ENCODE measurements around the gene GSAP.

Gene GSAP

DNA sequence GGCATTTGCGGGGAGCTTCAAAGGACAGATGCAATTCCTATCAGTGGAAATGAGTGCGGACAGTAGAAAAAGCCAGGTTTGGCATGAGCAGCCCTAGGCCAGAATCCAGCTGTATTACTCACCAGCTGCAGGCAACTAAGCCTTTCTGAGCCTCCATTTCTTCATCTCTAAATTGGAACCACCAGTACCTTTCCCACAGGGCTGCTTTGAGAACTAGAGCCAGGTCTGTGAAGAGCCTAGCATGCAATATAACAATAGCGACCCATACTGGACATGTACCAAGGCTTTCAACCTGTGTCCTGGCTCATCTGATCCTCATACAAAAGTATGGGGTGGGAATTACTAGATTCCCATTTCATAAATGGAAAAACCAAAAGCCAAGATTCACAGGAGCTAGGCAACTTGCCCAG is 101.0 kb downstream of the GSAP start:
- Histone ChIP-seq H3K4me2 (ENCODE audit: low read length) (no peak overlapping the region), H3K27ac (ENCODE audit: low read depth, low read length, poor library complexity, severe bottlenecking) (no peak overlapping the region)
- TF ChIP-seq EZH2 (IDR thresholded peaks at IDR 0.05; ENCODE audit: borderline replicate concordance, low read length), result no peak
- TF ChIP-seq, protein P1, sequence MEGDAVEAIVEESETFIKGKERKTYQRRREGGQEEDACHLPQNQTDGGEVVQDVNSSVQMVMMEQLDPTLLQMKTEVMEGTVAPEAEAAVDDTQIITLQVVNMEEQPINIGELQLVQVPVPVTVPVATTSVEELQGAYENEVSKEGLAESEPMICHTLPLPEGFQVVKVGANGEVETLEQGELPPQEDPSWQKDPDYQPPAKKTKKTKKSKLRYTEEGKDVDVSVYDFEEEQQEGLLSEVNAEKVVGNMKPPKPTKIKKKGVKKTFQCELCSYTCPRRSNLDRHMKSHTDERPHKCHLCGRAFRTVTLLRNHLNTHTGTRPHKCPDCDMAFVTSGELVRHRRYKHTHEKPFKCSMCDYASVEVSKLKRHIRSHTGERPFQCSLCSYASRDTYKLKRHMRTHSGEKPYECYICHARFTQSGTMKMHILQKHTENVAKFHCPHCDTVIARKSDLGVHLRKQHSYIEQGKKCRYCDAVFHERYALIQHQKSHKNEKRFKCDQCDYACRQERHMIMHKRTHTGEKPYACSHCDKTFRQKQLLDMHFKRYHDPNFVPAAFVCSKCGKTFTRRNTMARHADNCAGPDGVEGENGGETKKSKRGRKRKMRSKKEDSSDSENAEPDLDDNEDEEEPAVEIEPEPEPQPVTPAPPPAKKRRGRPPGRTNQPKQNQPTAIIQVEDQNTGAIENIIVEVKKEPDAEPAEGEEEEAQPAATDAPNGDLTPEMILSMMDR (IDR thresholded peaks at IDR 0.05; ENCODE audit: low read length), result no peak

DNA sequence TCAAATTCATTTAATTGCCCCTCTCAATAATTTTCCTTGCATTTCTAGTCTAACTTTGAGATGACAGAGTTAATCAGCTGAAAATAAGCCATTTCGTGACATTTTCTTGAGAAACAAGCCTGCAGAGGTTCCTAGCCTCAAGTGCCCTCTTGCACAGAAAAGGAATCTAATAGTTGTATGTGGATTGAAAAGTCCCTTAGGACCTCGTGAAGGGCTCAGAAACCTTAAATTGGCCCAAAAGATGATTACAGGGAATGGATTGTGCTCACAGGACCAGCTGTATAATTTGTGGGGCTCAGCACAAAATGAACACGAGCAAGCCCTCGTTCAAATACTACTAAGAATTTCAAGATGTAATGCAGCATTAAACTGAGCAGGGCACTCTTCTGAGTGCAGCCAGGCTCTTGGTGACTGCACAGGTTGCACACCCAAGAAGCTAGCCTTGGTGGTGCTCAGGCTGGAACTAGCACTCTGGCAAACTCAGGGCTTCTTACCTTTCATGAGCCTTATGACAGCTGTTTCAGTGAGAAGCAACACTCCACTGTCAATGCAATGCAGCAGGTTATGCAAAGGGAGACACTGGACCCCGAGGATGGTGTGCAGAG is 102.2 kb downstream of the GSAP start:
- TF ChIP-seq, protein P1 (IDR thresholded peaks at IDR 0.05; ENCODE audit: low read length), result no peak
- TF ChIP-seq EZH2 (IDR thresholded peaks at IDR 0.05; ENCODE audit: borderline replicate concordance, low read length), result no peak
- no peak overlapping the region for H3K4me2 ChIP-seq (ENCODE audit: low read length)

More for the DNA sequence above, 101.0 kb downstream of the GSAP start:
- Histone ChIP-seq H3K9ac (ENCODE audit: low read length) (no peak overlapping the region), H4K20me1 (ENCODE audit: insufficient read depth, low read length) (no peaks in the 10 kb centered on the region), H3K36me3 (ENCODE audit: insufficient read depth, low read length) (no peaks in the 10 kb centered on the region), H3K9me2 (ENCODE audit: low read depth, low read length) (no peaks in the 10 kb centered on the region), H3K4me1 (ENCODE audit: insufficient read depth, low read length, severe bottlenecking) (no peaks in the 10 kb centered on the region), H3K27me3 (ENCODE audit: insufficient read depth, low read length) (no peaks in the 10 kb centered on the region), H3K4me3 (ENCODE audit: low read depth, low read length, poor library complexity, severe bottlenecking) (no peak overlapping the region), H3F3A (ENCODE audit: insufficient read depth, low read length) (no peaks in the 10 kb centered on the region), H3K79me2 (ENCODE audit: insufficient read depth, low read length) (no peaks in the 10 kb centered on the region), H3K9me3 (ENCODE audit: low read length) (no peaks in the 10 kb centered on the region), H2AFZ (ENCODE audit: low read length) (no peak overlapping the region)

DNA sequence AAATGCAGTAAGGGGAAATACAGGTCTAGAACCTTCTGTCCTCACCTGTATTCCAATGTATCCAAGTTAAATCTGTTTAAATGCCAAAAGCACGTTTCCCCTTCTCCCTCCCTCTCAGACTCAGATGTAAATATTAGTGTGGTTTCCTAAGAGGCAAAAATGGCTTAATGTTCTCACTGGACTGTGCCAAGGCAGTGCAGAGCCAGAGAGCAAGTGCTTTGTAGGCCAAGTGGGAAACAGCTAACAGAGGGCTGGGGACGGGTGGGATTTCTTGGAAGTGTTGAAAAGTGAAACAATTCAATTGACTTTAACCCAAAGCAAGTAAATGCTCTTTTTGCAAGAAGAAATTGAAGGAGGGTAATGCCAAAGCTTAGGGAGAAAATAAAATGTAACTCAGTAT is 103.1 kb downstream of the GSAP start:
- Histone ChIP-seq H3K79me2 (ENCODE audit: insufficient read depth, low read length) (no peaks in the 10 kb centered on the region), H2AFZ (ENCODE audit: low read length) (no peak overlapping the region), H3K4me2 (ENCODE audit: low read length) (no peak overlapping the region), H3K4me1 (ENCODE audit: insufficient read depth, low read length, severe bottlenecking) (peaks cover 20% of the 10 kb centered on the region), H3F3A (ENCODE audit: insufficient read depth, low read length) (no peaks in the 10 kb centered on the region), H3K4me3 (ENCODE audit: low read depth, low read length, poor library complexity, severe bottlenecking) (no peak overlapping the region), H3K27ac (ENCODE audit: low read depth, low read length, poor library complexity, severe bottlenecking) (no peak overlapping the region), H3K36me3 (ENCODE audit: insufficient read depth, low read length) (no peaks in the 10 kb centered on the region), H3K9me3 (ENCODE audit: low read length) (no peaks in the 10 kb centered on the region), H4K20me1 (ENCODE audit: insufficient read depth, low read length) (no peaks in the 10 kb centered on the region), H3K9ac (ENCODE audit: low read length) (no peak overlapping the region), H3K9me2 (ENCODE audit: low read depth, low read length) (no peaks in the 10 kb centered on the region), H3K27me3 (ENCODE audit: insufficient read depth, low read length) (no peaks in the 10 kb centered on the region)
- TF ChIP-seq EZH2 (IDR thresholded peaks at IDR 0.05; ENCODE audit: borderline replicate concordance, low read length), result no peak

More for the DNA sequence above, 102.2 kb downstream of the GSAP start:
- Histone ChIP-seq H3F3A (ENCODE audit: insufficient read depth, low read length) (no peaks in the 10 kb centered on the region), H3K36me3 (ENCODE audit: insufficient read depth, low read length) (no peaks in the 10 kb centered on the region), H3K9ac (ENCODE audit: low read length) (no peak overlapping the region), H3K27me3 (ENCODE audit: insufficient read depth, low read length) (no peaks in the 10 kb centered on the region), H3K4me1 (ENCODE audit: insufficient read depth, low read length, severe bottlenecking) (peaks cover 12% of the 10 kb centered on the region), H3K79me2 (ENCODE audit: insufficient read depth, low read length) (no peaks in the 10 kb centered on the region), H3K9me3 (ENCODE audit: low read length) (no peaks in the 10 kb centered on the region), H4K20me1 (ENCODE audit: insufficient read depth, low read length) (no peaks in the 10 kb centered on the region), H2AFZ (ENCODE audit: low read length) (no peak overlapping the region), H3K9me2 (ENCODE audit: low read depth, low read length) (no peaks in the 10 kb centered on the region), H3K27ac (ENCODE audit: low read depth, low read length, poor library complexity, severe bottlenecking) (no peak overlapping the region), H3K4me3 (ENCODE audit: low read depth, low read length, poor library complexity, severe bottlenecking) (no peak overlapping the region)

DNA sequence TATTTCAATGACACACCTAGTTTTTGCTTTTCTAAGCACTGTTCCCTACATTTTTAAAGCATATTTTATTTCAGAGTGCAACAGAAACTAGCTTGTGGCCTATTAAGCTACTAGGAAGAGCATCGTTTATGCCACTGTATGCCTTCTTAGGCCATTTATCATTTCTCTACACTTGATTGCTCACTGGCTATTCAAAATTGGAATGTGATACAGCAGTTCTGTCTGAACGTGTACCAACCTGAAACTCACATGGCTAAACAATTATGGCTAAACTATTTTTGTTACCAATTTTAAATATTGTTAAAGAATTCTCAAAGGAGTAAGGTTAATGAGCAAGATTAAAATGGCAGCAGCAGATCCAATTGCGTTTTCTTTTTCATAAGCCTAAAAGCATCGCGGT is 105.2 kb downstream of the GSAP start:
- TF ChIP-seq, protein P1 (IDR thresholded peaks at IDR 0.05; ENCODE audit: low read length), result no peak
- TF ChIP-seq EZH2 (IDR thresholded peaks at IDR 0.05; ENCODE audit: borderline replicate concordance, low read length), result no peak
- Histone ChIP-seq H3K9me3 (ENCODE audit: low read length) (no peaks in the 10 kb centered on the region), H3K9me2 (ENCODE audit: low read depth, low read length) (no peaks in the 10 kb centered on the region), H3K27ac (ENCODE audit: low read depth, low read length, poor library complexity, severe bottlenecking) (no peak overlapping the region), H3K79me2 (ENCODE audit: insufficient read depth, low read length) (no peaks in the 10 kb centered on the region), H3K27me3 (ENCODE audit: insufficient read depth, low read length) (no peaks in the 10 kb centered on the region), H3K4me2 (ENCODE audit: low read length) (no peak overlapping the region), H3F3A (ENCODE audit: insufficient read depth, low read length) (no peaks in the 10 kb centered on the region), H4K20me1 (ENCODE audit: insufficient read depth, low read length) (no peaks in the 10 kb centered on the region), H3K4me3 (ENCODE audit: low read depth, low read length, poor library complexity, severe bottlenecking) (no peak overlapping the region), H3K9ac (ENCODE audit: low read length) (no peak overlapping the region), H2AFZ (ENCODE audit: low read length) (no peak overlapping the region), H3K36me3 (ENCODE audit: insufficient read depth, low read length) (no peaks in the 10 kb centered on the region), H3K4me1 (ENCODE audit: insufficient read depth, low read length, severe bottlenecking) (peaks cover 38% of the 10 kb centered on the region)

Measured in OCI-LY1 (cell line).